HUES6 (cell line): ENCODE data around the gene TLE3.

Source experiments
- H3K27ac ChIP-seq: 2 replicates; pipeline ENCODE4 v1.7.0; 2013; ENCODE audit warnings: low read depth, mild to moderate bottlenecking, low read length, inconsistent platforms
- H3K27me3 ChIP-seq: 2 replicates; pipeline ENCODE4 v1.6.1; 2013; ENCODE audit warnings: low read length; ENCODE audit not compliant: control insufficient read depth, insufficient read depth
- H3K36me3 ChIP-seq: 2 replicates; pipeline ENCODE4 v1.6.1; 2013; ENCODE audit warnings: low read length; ENCODE audit not compliant: control insufficient read depth, insufficient read depth
- H3K4me1 ChIP-seq: 2 replicates; pipeline ENCODE4 v1.6.1; 2013; ENCODE audit warnings: low read length; ENCODE audit not compliant: control insufficient read depth, insufficient read depth
- H3K4me3 ChIP-seq: 2 replicates; pipeline ENCODE4 v1.5.1; 2013; ENCODE audit warnings: low read depth, low read length
- H3K9ac ChIP-seq: one replicate; pipeline ENCODE4 v1.6.1; 2013; ENCODE audit warnings: mild to moderate bottlenecking, low read length
- H3K9me3 ChIP-seq: 2 replicates; pipeline ENCODE4 v1.6.1; 2013; ENCODE audit warnings: low read depth, low read length; ENCODE audit not compliant: control insufficient read depth, insufficient read depth

The TLE3 gene

DNA sequence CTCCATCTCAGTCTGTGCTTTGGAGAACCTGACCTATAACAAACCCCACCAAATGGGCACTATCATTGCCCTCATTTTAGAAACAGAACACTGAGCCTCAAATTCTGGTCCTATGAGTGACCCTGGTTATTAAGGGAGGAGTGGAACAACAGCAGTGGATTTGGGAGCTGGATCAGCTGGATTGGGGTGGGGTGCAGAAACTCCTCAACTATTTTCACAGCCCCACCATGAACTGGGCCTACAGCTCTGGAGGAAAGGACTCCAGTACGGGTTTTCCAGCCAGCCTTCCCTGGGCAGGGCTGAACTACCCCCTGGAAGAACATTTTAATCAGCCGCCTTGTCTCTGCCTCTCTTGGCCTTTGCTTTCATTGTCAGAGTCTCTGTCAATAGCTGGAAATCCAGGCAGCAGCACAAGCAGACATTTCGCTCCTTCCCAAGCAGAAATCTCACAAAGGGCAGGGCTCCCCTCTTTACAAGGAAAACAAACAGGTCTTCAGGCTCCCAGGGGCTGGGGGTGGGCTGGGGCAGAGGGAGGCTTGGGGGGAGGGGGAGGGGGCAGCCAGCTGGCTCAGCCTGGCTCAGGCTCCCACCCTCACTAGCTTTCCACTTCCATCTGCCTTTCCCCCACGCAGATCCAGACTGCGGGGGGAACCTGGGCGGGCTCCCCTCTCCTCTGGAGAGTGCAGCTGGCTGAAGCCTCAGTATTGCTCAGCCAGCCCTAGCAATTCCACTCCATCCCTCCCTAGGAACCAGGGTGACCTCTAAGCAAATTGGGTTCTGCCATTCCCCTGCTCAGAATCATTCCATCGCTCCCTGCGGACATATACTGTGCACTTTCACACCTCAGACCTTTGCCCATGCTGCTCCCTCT is 13.7 kb upstream of the TLE3 start:
- peak overlapping the region; percentile 38 for H3K4me3 ChIP-seq
- H3K9ac ChIP-seq = no peak overlapping the region
- no peaks in the 10 kb centered on the region for H3K9me3 ChIP-seq
- H3K36me3 ChIP-seq = no peaks in the 10 kb centered on the region
- H3K27me3 ChIP-seq = no peaks in the 10 kb centered on the region
- H3K4me1 ChIP-seq = peaks cover 23% of the 10 kb centered on the region
- no peak overlapping the region for H3K27ac ChIP-seq

DNA sequence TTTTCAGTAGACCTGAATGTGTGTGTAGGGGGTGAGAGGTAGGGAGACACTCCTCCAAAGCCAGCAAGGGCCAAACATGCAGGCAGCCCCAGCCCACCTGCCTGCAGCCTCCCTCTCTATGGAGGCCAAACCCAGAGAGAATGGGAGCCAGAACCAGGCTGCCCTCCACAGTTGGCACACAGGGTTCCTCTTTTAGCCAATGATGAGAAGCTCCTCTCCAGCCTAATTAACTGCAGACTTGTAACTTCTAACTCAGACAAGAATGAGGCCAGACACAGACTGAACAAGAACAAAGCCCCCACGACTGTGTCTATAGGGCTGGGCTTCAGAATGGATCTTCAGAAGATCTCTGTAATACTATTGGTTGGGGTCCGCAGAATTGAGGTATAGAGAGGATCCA is 12.3 kb upstream of the TLE3 start:
- H3K36me3 ChIP-seq = no peaks in the 10 kb centered on the region
- H3K9ac ChIP-seq = no peak overlapping the region
- H3K4me3 ChIP-seq = no peak overlapping the region
- H3K9me3 ChIP-seq = no peaks in the 10 kb centered on the region
- no peaks in the 10 kb centered on the region for H3K27me3 ChIP-seq
- no peak overlapping the region for H3K27ac ChIP-seq
- H3K4me1 ChIP-seq = peaks cover 23% of the 10 kb centered on the region

- Histone ChIP-seq H3K27ac (no peak overlapping the region), H3K4me3 (no peak overlapping the region), H3K27me3 (no peaks in the 10 kb centered on the region), H3K4me1 (peaks cover 19% of the 10 kb centered on the region), H3K9ac (no peak overlapping the region), H3K36me3 (no peaks in the 10 kb centered on the region), H3K9me3 (no peaks in the 10 kb centered on the region)
Measured at GRCh38 chr15:70109531-70109930, 11.8 kb upstream of the TLE3 start.

GRCh38 chr15:70103880-70104626 is 6.3 kb upstream of the TLE3 start:
- Histone ChIP-seq H3K9ac (no peak overlapping the region), H3K9me3 (no peaks in the 10 kb centered on the region), H3K4me3 (no peak overlapping the region), H3K27ac (no peak overlapping the region), H3K36me3 (no peaks in the 10 kb centered on the region), H3K4me1 (peaks cover 26% of the 10 kb centered on the region; the same call in 1 of the 2 replicates), H3K27me3 (peaks cover 21% of the 10 kb centered on the region)

GRCh38 chr15:70102827-70103226 is 5.1 kb upstream of the TLE3 start:
- Histone ChIP-seq H3K9ac (no peak overlapping the region), H3K36me3 (no peaks in the 10 kb centered on the region), H3K27ac (no peak overlapping the region), H3K4me3 (no peak overlapping the region), H3K27me3 (peaks cover 21% of the 10 kb centered on the region), H3K4me1 (peaks cover 26% of the 10 kb centered on the region; the same call in 1 of the 2 replicates), H3K9me3 (no peaks in the 10 kb centered on the region)

GRCh38 chr15:70101459-70102113 is 3.9 kb upstream of the TLE3 start:
- Histone ChIP-seq H3K9me3 (no peaks in the 10 kb centered on the region), H3K9ac (no peak overlapping the region), H3K27me3 (peaks cover 21% of the 10 kb centered on the region), H3K27ac (no peak overlapping the region), H3K36me3 (no peaks in the 10 kb centered on the region), H3K4me1 (peaks cover 26% of the 10 kb centered on the region; the same call in 1 of the 2 replicates), H3K4me3 (peak overlapping the region; percentile 73; the same call in 1 of the 2 replicates)

DNA sequence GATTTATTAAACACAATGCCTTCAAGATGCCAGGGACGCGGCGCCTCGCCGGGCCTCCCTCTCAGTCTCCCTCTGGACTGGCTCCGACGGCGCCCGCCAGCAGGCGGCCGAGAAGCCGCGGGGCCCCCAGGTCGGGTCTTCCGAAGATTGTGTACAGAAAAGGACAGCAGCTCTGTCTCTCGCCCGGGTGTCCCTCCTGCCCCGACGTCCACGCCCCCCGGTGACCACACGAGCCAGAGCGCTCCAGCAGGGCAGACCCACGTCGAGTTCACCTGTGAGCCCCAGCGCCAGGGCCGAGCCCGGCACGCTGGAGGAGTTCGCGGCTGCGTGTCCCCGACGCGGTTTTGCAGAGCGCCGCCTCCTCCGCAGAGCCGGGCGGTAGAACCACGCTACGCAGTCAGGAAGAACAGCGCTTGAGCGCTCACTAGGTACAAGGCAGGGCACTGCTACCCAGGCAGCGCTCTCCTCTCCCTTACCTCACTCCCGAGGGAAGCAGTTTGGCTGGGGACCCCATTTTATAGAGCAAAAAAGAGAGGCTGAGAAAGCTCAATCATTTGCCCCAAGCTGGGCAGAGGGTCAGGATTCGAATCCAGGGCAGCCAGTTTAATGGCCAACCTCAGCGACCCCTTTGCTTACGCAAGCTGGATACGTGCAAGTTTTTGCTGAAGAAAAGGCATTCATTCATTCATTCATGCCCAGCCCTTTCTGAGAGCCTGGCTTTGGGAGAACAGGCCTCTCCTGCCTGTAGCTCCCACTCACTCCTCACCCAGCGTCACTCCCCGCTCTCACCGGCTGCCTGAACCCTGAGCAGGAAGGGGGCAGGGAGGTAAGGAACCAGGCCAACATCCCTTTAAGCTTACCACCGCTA is 3.0 kb upstream of the TLE3 start:
- H3K36me3 ChIP-seq = no peaks in the 10 kb centered on the region
- peaks cover 26% of the 10 kb centered on the region; the same call in 1 of the 2 replicates for H3K4me1 ChIP-seq
- peak overlapping the region; percentile 73 for H3K4me3 ChIP-seq
- peaks cover 21% of the 10 kb centered on the region for H3K27me3 ChIP-seq
- no peaks in the 10 kb centered on the region for H3K9me3 ChIP-seq
- peak overlapping the region; percentile 22; the same call in 1 of the 2 replicates for H3K27ac ChIP-seq
- H3K9ac ChIP-seq = peak overlapping the region; percentile 67

GRCh38 chr15:70099967-70100473 is 2.3 kb upstream of the TLE3 start:
- Histone ChIP-seq H3K27me3 (peaks cover 21% of the 10 kb centered on the region), H3K27ac (peak overlapping the region; percentile 22; the same call in 1 of the 2 replicates), H3K4me1 (peaks cover 27% of the 10 kb centered on the region), H3K36me3 (no peaks in the 10 kb centered on the region), H3K9me3 (no peaks in the 10 kb centered on the region), H3K4me3 (peak overlapping the region; percentile 73), H3K9ac (peak overlapping the region; percentile 67)

GRCh38 chr15:70099167-70099966 is 1.6 kb upstream of the TLE3 start:
- Histone ChIP-seq H3K27ac (peak overlapping the region; percentile 97), H3K9me3 (no peaks in the 10 kb centered on the region), H3K4me1 (peaks cover 34% of the 10 kb centered on the region), H3K4me3 (peak overlapping the region; percentile 91), H3K36me3 (peaks cover 5% of the 10 kb centered on the region), H3K9ac (peak overlapping the region; percentile 92), H3K27me3 (peaks cover 21% of the 10 kb centered on the region)
